Activated CD8-positive, alpha-beta memory T cell treated with anti-CD3 and anti-CD28 coated beads for 24 hours (primary cell): ENCODE data around the gene PPP4R3A.
"Not testable (repeated sequence)": the region's sequence is repeated elsewhere in the genome, so short reads cannot be mapped to it uniquely, and the experiment has no call there.

ENCODE experiments used
- DNase-seq: peaks from one replicate; pipeline ENCODE4 v3.0.0-alpha.2; 2020

PPP4R3A gene

GRCh38 chr14:91436266-91436665 lies 73.8 kb downstream of the PPP4R3A start:
- not testable (repeated sequence) for DNase-seq

GRCh38 chr14:91429385-91429784 lies 80.7 kb downstream of the PPP4R3A start:
- DNase-seq = no peak

- DNase-seq = not testable (repeated sequence)
These were observed 81.2 kb downstream of the PPP4R3A start for GRCh38 chr14:91428931-91429330.

- not testable (repeated sequence) for DNase-seq
These were observed 84.6 kb downstream of the PPP4R3A start for GRCh38 chr14:91425531-91425944.

GRCh38 chr14:91424813-91425530 lies 85.1 kb downstream of the PPP4R3A start:
- DNase-seq = no peak

- DNase-seq = peak; percentile 53
These were observed 89.4 kb downstream of the PPP4R3A start for GRCh38 chr14:91420686-91421085.

GRCh38 chr14:91419451-91419850 lies 90.7 kb downstream of the PPP4R3A start:
- DNase-seq = no peak

- DNase-seq = no peak
These were observed 91.1 kb downstream of the PPP4R3A start for GRCh38 chr14:91419044-91419397.

- peak; percentile 97 for DNase-seq
These were observed 91.6 kb downstream of the PPP4R3A start for GRCh38 chr14:91418387-91419043.

GRCh38 chr14:91417983-91418386 lies 92.1 kb downstream of the PPP4R3A start:
- peak; percentile 91 for DNase-seq

- DNase-seq = peak; percentile 86
These were observed 92.8 kb downstream of the PPP4R3A start, which contains the start of gene CCDC88C for GRCh38 chr14:91417120-91417982. TSS of gene CCDC88C (minus strand) at chr14:91417820. CDS start at chr14:91417690, 130 bp downstream.

- peak; percentile 75 for DNase-seq
These were observed 93.4 kb downstream of the PPP4R3A start for GRCh38 chr14:91416744-91417119.

GRCh38 chr14:91415794-91416743 lies 94.0 kb downstream of the PPP4R3A start:
- peak; percentile 83 for DNase-seq

GRCh38 chr14:91414475-91414833 lies 95.7 kb downstream of the PPP4R3A start:
- no peak for DNase-seq

- no peak for DNase-seq
These were observed 96.3 kb downstream of the PPP4R3A start for GRCh38 chr14:91413547-91414474.

GRCh38 chr14:91412939-91413338 lies 97.2 kb downstream of the PPP4R3A start:
- DNase-seq = peak; percentile 56

GRCh38 chr14:91410771-91411536 lies 99.2 kb downstream of the PPP4R3A start:
- no peak for DNase-seq

GRCh38 chr14:91409928-91410718 lies 100.0 kb downstream of the PPP4R3A start:
- DNase-seq = no peak

- DNase-seq = not testable (repeated sequence)
These were observed 100.9 kb downstream of the PPP4R3A start for GRCh38 chr14:91409240-91409639.
